ENCODE data around the gene VWF.

Gene VWF

DNA sequence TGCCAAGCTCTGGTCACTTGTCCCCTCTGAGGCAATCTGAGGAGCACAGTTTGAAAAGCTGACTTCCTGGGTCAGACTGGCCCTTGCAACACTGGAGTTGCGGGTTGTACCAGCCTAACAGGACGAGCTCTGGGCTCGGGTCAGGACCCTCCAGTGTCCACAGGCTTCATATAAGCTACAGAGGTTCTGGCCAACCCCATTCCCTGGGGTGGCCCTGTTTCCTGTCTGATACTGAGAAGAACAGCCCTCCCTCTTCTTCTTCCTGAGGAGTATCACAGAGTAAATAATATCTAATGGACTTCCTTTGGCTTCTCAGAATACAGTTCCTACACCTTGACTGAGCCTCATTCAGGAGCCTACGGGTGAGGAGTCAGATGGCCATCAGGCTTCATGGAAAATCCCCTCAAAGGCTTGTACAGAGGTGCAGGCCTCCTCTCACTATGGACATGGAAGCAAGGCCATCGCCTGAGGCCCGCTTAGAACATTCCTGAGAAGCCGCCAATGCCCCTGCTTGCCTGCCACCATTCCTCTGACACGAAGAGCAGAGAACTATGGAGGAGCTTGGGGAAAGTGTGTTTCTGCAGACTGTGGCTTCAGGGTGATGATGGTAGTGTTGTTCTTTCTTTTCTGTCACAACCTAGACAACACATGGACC lies 150.9 kb downstream of the VWF start:
- TF ChIP-seq, protein P1, sequence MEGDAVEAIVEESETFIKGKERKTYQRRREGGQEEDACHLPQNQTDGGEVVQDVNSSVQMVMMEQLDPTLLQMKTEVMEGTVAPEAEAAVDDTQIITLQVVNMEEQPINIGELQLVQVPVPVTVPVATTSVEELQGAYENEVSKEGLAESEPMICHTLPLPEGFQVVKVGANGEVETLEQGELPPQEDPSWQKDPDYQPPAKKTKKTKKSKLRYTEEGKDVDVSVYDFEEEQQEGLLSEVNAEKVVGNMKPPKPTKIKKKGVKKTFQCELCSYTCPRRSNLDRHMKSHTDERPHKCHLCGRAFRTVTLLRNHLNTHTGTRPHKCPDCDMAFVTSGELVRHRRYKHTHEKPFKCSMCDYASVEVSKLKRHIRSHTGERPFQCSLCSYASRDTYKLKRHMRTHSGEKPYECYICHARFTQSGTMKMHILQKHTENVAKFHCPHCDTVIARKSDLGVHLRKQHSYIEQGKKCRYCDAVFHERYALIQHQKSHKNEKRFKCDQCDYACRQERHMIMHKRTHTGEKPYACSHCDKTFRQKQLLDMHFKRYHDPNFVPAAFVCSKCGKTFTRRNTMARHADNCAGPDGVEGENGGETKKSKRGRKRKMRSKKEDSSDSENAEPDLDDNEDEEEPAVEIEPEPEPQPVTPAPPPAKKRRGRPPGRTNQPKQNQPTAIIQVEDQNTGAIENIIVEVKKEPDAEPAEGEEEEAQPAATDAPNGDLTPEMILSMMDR (IDR thresholded peaks at IDR 0.05; ENCODE audit: low read depth, low read length), result no peak
- Histone ChIP-seq H3K4me3 (ENCODE audit: low read length) (no peak overlapping the region), H3K4me2 (ENCODE audit: low read length) (no peak overlapping the region), H3K27me3 (ENCODE audit: low read depth, low read length) (peaks cover 42% of the 10 kb centered on the region), H3K36me3 (replicated peaks; ENCODE audit: low read depth, low read length) (no peaks in the 10 kb centered on the region), H2AFZ (ENCODE audit: low read depth, low read length) (no peak overlapping the region), H3K4me1 (ENCODE audit: low read length) (no peaks in the 10 kb centered on the region), H3K9me3 (ENCODE audit: insufficient read depth, low read length) (no peaks in the 10 kb centered on the region), H3K27ac (ENCODE audit: low read length) (no peak overlapping the region), H3K9ac (ENCODE audit: low read length) (no peak overlapping the region), H4K20me1 (ENCODE audit: insufficient read depth, low read length) (no peaks in the 10 kb centered on the region), H3K79me2 (ENCODE audit: low read length) (no peaks in the 10 kb centered on the region)

DNA sequence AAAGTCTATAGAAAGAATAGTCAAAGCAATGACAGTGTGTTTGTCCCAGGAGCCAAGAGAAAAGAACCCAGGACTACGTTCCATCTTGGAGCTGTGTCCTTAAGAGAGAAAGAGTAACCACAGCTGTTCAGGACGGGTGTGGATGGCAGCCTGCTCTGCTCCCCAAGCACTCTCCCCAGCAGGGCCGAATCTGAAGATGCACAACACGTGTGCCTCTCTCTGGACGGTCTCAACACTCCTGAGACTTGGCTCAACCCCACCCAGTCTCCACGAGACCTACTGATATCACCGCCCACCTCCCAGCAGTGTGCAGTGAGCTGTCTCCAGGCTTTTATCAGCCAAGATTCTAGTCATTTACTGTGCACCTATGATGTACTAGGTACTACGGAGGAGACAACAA lies 152.1 kb downstream of the VWF start:
- Histone ChIP-seq H3K36me3 (replicated peaks; ENCODE audit: low read depth, low read length) (no peaks in the 10 kb centered on the region), H3K27me3 (ENCODE audit: low read depth, low read length) (peaks cover 42% of the 10 kb centered on the region), H3K27ac (ENCODE audit: low read length) (no peak overlapping the region), H3K9me3 (ENCODE audit: insufficient read depth, low read length) (no peaks in the 10 kb centered on the region), H3K4me2 (ENCODE audit: low read length) (no peak overlapping the region), H4K20me1 (ENCODE audit: insufficient read depth, low read length) (no peaks in the 10 kb centered on the region), H3K79me2 (ENCODE audit: low read length) (no peaks in the 10 kb centered on the region), H3K4me1 (ENCODE audit: low read length) (no peaks in the 10 kb centered on the region), H2AFZ (ENCODE audit: low read depth, low read length) (no peak overlapping the region), H3K9ac (ENCODE audit: low read length) (no peak overlapping the region), H3K4me3 (ENCODE audit: low read length) (no peak overlapping the region)
- TF ChIP-seq, protein P1 (IDR thresholded peaks at IDR 0.05; ENCODE audit: low read depth, low read length), result no peak
- no peak for TF ChIP-seq EZH2phosphoT487 (IDR thresholded peaks at IDR 0.05; ENCODE audit: low read depth)

DNA sequence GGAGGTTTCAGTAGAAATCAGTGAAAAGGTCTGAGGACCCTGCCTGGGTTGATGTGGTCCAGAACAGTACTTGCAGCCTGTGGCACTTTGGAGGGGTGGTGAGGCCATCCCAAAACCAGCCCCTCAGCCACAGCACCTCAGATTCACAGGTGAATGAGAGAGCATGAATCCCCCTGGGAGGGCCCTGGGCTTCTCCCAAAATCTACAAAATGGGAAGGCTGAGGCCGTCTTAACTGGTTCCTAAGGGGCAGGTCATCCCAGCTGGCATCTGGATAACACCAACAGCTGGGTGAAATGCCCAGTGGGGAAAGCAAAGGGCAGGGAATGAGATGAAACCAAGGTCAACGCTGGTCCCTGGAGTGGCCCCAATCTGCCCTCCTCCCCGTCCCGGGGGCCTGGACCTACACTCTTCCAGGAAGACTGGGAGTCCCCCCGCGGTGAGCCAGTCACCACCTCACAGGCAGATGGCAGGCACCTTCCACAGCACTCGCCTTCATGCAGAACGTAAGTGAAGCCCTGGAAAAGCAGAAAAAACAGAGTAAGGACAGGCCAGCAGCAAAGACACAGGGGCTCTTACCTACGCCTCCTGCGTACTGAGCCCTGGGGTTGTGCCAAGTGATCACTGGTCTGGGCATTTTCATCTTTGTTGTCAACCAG lies 153.1 kb downstream of the VWF start:
- H3K9me3 ChIP-seq (ENCODE audit: insufficient read depth, low read length), result no peaks in the 10 kb centered on the region
- H3K27ac ChIP-seq (ENCODE audit: low read length), result no peak overlapping the region
- no peaks in the 10 kb centered on the region for H4K20me1 ChIP-seq (ENCODE audit: insufficient read depth, low read length)
- no peak overlapping the region for H3K9ac ChIP-seq (ENCODE audit: low read length)
- no peak overlapping the region for H2AFZ ChIP-seq (ENCODE audit: low read depth, low read length)
- H3K4me1 ChIP-seq (ENCODE audit: low read length), result no peaks in the 10 kb centered on the region
- peaks cover 33% of the 10 kb centered on the region for H3K27me3 ChIP-seq (ENCODE audit: low read depth, low read length)
- H3K4me3 ChIP-seq (ENCODE audit: low read length), result no peak overlapping the region
- no peaks in the 10 kb centered on the region for H3K79me2 ChIP-seq (ENCODE audit: low read length)
- TF ChIP-seq, protein P1 (IDR thresholded peaks at IDR 0.05; ENCODE audit: low read depth, low read length), result no peak
- no peak for TF ChIP-seq EZH2phosphoT487 (IDR thresholded peaks at IDR 0.05; ENCODE audit: low read depth)
- H3K4me2 ChIP-seq (ENCODE audit: low read length), result no peak overlapping the region
- no peaks in the 10 kb centered on the region for H3K36me3 ChIP-seq (replicated peaks; ENCODE audit: low read depth, low read length)

DNA sequence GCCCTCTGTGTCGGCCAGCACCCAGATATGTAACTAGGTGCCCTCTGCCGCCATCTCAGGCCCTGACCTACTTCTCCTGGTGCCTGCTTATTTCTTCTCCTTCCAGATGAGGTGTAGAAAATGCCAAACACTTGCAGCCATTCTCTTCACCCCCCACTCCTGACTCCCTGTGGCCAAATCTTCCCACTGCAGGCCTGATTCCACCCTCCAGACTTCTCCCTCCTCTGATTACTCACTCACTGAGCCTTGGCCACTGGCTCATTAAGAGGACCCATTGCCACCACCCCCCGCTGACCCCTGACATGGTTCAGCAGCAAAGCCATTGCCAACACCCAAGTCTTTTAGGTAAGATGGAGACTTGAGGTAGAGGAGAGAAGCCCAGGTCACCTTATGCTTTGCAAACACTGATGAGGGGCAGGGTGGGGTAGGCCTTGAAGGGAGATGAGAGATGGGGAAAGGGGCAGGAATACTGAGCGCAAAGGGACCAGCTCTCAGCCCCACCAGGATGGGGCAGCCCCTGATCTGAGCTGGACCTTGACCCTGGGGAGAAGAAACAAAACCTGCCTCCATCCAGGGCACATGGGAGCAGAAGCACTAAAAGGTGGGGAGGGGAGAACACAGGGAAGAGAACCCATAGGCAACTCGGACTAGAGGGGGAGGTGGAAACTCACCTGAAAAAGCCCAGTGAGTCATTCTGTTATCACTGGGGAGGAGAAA lies 154.3 kb downstream of the VWF start:
- Histone ChIP-seq H3K9me3 (ENCODE audit: insufficient read depth, low read length) (no peaks in the 10 kb centered on the region), H3K27ac (ENCODE audit: low read length) (no peak overlapping the region), H3K9ac (ENCODE audit: low read length) (no peak overlapping the region), H3K4me3 (ENCODE audit: low read length) (no peak overlapping the region), H3K79me2 (ENCODE audit: low read length) (no peaks in the 10 kb centered on the region), H3K27me3 (ENCODE audit: low read depth, low read length) (peaks cover 34% of the 10 kb centered on the region), H4K20me1 (ENCODE audit: insufficient read depth, low read length) (no peaks in the 10 kb centered on the region), H3K4me1 (ENCODE audit: low read length) (no peaks in the 10 kb centered on the region), H3K4me2 (ENCODE audit: low read length) (no peak overlapping the region), H2AFZ (ENCODE audit: low read depth, low read length) (no peak overlapping the region), H3K36me3 (replicated peaks; ENCODE audit: low read depth, low read length) (no peaks in the 10 kb centered on the region)
- TF ChIP-seq, protein P1 (IDR thresholded peaks at IDR 0.05; ENCODE audit: low read depth, low read length), result no peak
- TF ChIP-seq EZH2phosphoT487 (IDR thresholded peaks at IDR 0.05; ENCODE audit: low read depth), result no peak
